Ectodermal cell (in vitro differentiated cells): Measurements from ENCODE around the gene GPR3.
A peak's percentile ranks its signal among the peaks of the same experiment; 100 is the strongest.
"Not testable (repeated sequence)": the region's sequence is repeated elsewhere in the genome, so short reads cannot be mapped to it uniquely, and the experiment has no call there.

Source experiments
- H3K27ac ChIP-seq: 2 replicates; pipeline ENCODE4 v1.7.0; 2013; ENCODE audit warnings: mild to moderate bottlenecking, low read depth, low read length; ENCODE audit not compliant: insufficient read depth, poor library complexity, severe bottlenecking
- H3K27me3 ChIP-seq: 2 replicates; pipeline ENCODE4 v1.7.0; 2013; ENCODE audit warnings: mild to moderate bottlenecking, low read length; ENCODE audit not compliant: insufficient read depth, control insufficient read depth, poor library complexity, severe bottlenecking
- H3K36me3 ChIP-seq: one replicate; pipeline ENCODE4 v1.7.0; 2013; ENCODE audit warnings: low read length; ENCODE audit not compliant: control insufficient read depth, insufficient read depth
- H3K4me1 ChIP-seq: one replicate; pipeline ENCODE4 v1.7.0; 2013; ENCODE audit warnings: low read length; ENCODE audit not compliant: control insufficient read depth, insufficient read depth
- H3K4me3 ChIP-seq: 2 replicates; pipeline ENCODE4 v1.7.0; 2013; ENCODE audit warnings: low read depth, low read length, control low read depth; ENCODE audit not compliant: insufficient read depth
- H3K9me3 ChIP-seq: 2 replicates; pipeline ENCODE4 v1.7.0; 2013; ENCODE audit warnings: mild to moderate bottlenecking, low read length, moderate library complexity; ENCODE audit not compliant: control insufficient read depth
- WGBS, 2 experiments: methylation state at CpG; one replicate each; pipeline ENCODE4 v1.1.7; 2013; ENCODE audit warnings: missing lambda C conversion rate in 2 of 2; 5-methylcytosine and 5-hydroxymethylcytosine counted together

Gene GPR3

DNA sequence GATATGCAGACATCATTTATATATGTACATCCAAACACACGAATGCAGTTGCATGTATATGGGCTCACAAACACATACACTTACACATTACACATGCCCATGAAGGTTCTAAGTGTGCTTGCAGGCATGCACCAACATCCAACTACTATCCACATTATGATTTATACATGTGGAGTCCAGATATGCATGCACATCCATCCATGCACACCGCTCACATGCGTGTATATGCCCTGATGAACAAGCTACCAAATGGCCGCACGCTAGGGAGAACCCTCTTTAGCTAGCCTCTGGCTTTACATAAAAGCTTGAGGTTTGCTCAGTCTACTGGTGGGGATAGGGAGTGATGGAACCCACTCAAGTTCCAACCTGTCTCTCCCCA, 8.5 kb downstream of the GPR3 start:
- peaks cover 60% of the 10 kb centered on the region for H3K4me1 ChIP-seq
- no peak overlapping the region for H3K4me3 ChIP-seq
- H3K27me3 ChIP-seq: no peaks in the 10 kb centered on the region
- H3K9me3 ChIP-seq: no peaks in the 10 kb centered on the region
- no peaks in the 10 kb centered on the region for H3K36me3 ChIP-seq
- H3K27ac ChIP-seq: no peak overlapping the region
- 97% methylated on average over 5 of the region's 5 CpGs for WGBS, 2 experiments

DNA sequence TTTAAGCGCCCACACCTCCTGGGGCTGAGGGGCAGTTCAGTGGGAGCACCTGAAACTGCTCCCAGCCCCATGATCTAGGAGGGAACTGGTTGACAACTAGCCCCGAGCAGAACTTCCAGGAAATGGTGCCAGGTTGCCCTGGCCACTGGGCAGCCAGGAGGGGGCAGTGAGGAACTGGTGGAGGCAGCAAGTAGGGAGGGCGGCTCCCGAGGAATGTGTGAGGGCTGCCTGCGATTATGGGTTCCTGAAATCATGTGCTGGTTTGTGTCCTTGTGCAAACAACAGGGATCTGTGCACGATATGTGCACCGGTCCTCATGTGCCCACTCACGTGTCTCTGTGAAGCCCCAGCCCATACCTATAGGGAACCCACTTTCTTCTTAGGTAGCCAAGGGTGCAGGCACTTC, 9.9 kb downstream of the GPR3 start:
- Histone ChIP-seq H3K27ac (no peak overlapping the region), H3K4me1 (peaks cover 68% of the 10 kb centered on the region)
- 81 to 83% methylated on average over 8 of the region's 8 CpGs for WGBS, 2 experiments

DNA sequence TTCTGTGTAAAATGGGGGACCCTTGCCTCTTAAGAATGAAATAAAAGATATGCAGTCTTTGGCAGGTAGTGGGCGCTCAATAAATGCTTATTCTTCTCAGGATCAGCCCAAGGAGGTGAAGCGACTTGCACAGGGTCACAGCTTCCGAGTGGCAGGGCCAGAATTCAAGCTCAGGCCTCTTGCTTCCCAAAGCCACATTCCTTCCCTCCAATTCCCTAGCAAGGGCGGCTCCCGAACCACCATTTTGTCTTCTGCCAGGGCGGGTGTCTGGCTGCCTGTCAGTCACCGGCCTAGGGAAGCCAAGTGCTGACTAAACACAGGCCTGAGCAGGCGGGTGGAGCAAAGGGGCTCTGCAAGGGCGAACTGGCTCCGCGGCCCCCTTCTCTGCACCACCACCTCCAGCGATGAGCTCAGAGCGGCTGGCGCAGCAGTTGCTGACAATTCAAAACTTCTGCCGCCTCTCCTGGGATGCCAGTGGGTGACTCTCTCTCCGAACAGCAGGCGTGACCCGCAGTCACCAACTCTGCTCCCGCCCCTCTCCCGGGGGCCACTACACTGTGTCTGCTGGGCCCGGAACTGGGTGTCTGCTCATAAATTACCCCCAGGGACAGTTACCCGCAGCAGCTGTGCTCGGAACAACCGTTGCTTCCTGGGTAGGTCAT, 10.8 kb downstream of the GPR3 start:
- H3K4me1 ChIP-seq: peaks cover 64% of the 10 kb centered on the region
- WGBS, 2 experiments: 80 to 81% methylated on average over 24 of the region's 24 CpGs

More for the DNA sequence above, 9.9 kb downstream of the GPR3 start:
- no peaks in the 10 kb centered on the region for H3K27me3 ChIP-seq
- H3K4me3 ChIP-seq: no peak overlapping the region
- no peaks in the 10 kb centered on the region for H3K36me3 ChIP-seq
- no peaks in the 10 kb centered on the region for H3K9me3 ChIP-seq

DNA sequence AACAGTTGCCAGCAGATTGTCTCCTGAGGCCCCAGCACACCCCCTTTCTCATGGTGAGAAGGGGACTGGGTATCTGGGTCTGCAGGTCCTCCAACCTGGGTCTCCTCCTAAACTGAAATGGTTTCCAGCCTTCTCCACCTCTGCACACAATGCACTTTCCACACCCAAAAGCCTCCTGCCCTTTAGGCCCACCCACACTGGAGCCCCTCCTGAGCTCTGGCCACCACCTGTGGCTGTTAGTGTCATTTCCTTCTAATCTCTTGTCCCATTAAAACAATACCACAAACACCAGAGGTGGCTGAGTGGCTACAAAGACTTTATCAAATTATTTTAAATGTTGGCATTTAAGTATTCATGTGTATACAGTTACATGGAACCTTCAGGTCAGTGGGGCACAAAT, 11.5 kb downstream of the GPR3 start:
- Histone ChIP-seq H3K36me3 (no peaks in the 10 kb centered on the region), H3K27ac (no peak overlapping the region), H3K4me1 (peaks cover 57% of the 10 kb centered on the region), H3K4me3 (no peak overlapping the region), H3K27me3 (no peaks in the 10 kb centered on the region), H3K9me3 (no peaks in the 10 kb centered on the region)

More for the DNA sequence above, 10.8 kb downstream of the GPR3 start:
- Histone ChIP-seq H3K4me3 (no peak overlapping the region), H3K36me3 (no peaks in the 10 kb centered on the region), H3K9me3 (no peaks in the 10 kb centered on the region), H3K27me3 (no peaks in the 10 kb centered on the region), H3K27ac (no peak overlapping the region)

DNA sequence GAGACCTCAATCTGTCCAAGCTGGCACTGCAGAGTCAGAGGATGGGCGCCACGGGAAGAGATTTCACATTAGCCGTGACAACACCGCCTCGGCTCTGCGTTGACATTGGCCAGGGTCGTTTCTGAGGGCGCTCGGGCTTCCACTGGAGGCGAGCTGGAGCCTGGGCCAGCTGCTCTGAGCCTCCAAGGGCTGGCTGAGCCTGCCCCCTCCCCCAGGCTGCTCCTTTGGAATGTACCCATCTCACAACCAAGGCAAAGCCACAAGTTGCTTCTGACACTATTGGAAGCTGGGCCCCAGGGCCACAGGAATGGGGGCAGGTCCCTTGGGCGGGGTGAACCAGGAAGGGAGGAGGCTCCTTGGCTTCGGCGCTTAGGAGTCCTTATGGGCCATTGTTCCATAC, 12.7 kb downstream of the GPR3 start:
- Histone ChIP-seq H3K36me3 (no peaks in the 10 kb centered on the region), H3K9me3 (no peaks in the 10 kb centered on the region), H3K27ac (no peak overlapping the region), H3K27me3 (no peaks in the 10 kb centered on the region), H3K4me3 (no peak overlapping the region), H3K4me1 (peaks cover 51% of the 10 kb centered on the region)
- WGBS, 2 experiments: 52 to 57% methylated on average over 13 of the region's 13 CpGs

DNA sequence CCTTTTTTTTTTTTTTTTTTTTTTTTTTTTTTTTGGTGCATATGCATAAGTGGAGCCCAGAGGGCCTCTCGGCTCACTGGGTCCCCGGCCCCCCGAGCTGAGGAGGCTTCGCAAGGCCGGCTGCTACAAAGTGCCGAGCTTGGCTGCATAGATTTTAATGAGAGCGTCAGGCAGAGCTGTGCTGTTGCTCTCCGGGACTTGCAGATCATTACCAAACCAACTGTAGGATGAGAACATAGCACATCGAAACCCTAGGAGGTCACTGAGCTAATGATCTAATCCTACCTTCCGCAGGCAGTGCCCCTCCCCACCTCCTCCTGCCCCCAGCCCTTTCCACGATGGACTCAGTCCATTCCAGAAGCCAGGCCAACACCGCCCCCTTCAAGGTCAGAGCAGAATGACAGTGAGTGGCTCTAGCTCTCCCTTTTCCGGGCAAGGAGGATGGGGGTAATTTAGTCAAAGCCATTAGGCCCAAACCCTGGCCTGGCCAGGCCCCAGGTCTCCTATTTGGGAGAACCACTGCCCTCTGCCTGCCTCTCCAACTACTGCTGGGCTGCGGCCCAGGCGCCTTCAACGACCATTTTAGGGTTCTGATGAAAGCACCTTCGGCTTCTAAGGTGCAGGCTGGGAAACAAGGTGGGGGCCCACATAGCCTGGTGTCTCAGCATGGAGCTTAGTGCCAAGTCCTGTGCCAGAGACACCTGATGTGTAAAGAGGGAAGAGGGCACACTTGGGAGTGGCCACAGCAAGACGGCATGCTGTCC, 13.4 kb downstream of the GPR3 start:
- peaks cover 46% of the 10 kb centered on the region for H3K4me1 ChIP-seq
- not testable (repeated sequence) for H3K36me3 ChIP-seq, H3K27me3 ChIP-seq, H3K4me3 ChIP-seq, H3K9me3 ChIP-seq
- WGBS, 2 experiments: 51 to 58% methylated on average over 16 of the region's 18 CpGs
- peak overlapping the region; percentile 81 for H3K27ac ChIP-seq

DNA sequence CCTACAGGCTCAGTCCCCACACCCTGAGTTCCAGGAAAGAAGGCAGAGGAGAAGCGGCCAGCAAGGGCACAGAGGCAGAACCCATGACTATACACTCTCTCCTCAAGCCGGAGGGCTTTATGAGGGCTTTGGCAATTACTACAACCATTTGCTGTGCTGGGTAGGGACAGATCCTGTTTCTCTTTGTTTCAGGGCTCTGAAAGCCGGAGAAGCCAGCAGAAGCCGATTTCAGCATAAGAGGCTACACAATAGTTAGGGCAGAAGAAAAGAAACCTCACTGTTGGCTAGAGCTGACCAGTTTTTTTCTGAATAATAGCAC, 13.9 kb downstream of the GPR3 start:
- peak overlapping the region; percentile 81 for H3K27ac ChIP-seq
- no peaks in the 10 kb centered on the region for H3K36me3 ChIP-seq
- no peak overlapping the region for H3K4me3 ChIP-seq
- peaks cover 46% of the 10 kb centered on the region for H3K4me1 ChIP-seq
- WGBS, 2 experiments: 28 to 29% methylated on average over 4 of the region's 4 CpGs
- H3K27me3 ChIP-seq: no peaks in the 10 kb centered on the region
- H3K9me3 ChIP-seq: no peaks in the 10 kb centered on the region

DNA sequence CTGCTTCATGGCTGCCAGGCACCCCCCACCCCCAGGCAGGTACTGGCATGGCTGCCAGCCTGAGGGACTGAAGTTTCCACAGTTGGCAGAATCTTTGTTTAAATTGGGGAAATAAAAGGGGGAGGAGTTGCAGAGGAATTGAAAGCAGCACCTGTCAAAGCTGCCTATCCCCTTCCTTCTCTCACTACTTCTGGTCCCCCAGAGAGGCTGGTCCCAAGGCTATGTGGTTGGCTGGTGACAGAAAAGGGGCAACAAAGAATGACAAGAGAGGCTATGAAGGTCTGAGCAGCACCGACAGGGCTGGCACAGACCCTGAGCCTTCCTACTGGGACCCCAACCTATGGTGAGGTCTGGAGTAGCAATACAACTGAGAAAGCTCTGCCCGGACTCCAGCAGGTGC, 14.4 kb downstream of the GPR3 start:
- H3K9me3 ChIP-seq, H3K27me3 ChIP-seq, H3K36me3 ChIP-seq, H3K4me3 ChIP-seq: not testable (repeated sequence)
- Histone ChIP-seq H3K27ac (peak overlapping the region; percentile 81), H3K4me1 (peaks cover 46% of the 10 kb centered on the region)
- WGBS, 2 experiments: 95 to 96% methylated on average over 2 of the region's 2 CpGs

DNA sequence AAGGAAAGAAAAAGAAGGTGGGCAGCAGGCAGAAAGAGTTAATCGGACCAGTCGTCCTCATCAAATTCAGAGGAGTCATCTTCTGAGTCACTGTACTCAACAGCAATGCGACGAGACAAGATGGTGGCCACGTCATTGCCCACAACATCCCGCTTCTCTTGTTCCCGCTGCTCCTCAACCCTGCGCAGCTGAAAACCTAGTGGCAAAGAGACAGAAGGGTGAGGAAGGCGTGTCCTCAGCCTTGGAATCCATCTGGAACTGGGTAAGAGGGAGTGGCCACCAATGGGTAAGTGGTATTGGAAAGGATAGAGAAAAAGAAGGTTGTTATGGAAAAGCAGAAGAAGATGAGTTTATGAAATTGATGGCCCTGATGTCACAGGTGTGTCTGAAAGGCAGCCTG, 15.7 kb downstream of the GPR3 start:
- H3K4me1 ChIP-seq: peaks cover 36% of the 10 kb centered on the region
- 93 to 97% methylated on average over 9 of the region's 9 CpGs for WGBS, 2 experiments
- H3K27me3 ChIP-seq: no peaks in the 10 kb centered on the region
- H3K4me3 ChIP-seq: no peak overlapping the region
- H3K27ac ChIP-seq: no peak overlapping the region
- H3K36me3 ChIP-seq: no peaks in the 10 kb centered on the region
- H3K9me3 ChIP-seq: no peaks in the 10 kb centered on the region

DNA sequence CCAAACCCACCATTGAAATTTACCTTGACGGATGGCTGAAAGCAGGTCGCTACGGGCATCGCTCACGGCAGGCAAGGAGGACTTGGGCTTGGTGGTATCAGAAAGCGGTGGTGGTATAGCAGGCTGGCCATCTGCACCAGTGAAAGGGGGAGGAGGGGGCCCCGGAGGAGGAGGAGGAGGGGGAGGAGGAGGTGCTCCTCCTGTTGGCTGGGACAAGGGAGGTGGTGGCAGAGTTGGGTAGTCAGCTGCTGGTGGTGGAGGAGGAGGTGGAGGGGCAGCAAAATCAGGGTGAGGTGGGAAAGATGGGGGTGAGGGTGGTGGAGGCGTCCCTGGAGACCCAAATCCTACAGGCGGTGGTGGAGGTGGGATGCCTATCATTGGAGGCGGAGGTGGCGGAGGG, 17.2 kb downstream of the GPR3 start:
- H3K4me1 ChIP-seq: peaks cover 22% of the 10 kb centered on the region
- no peak overlapping the region for H3K27ac ChIP-seq
- H3K27me3 ChIP-seq: no peaks in the 10 kb centered on the region
- WGBS, 2 experiments: 96 to 97% methylated on average over 11 of the region's 11 CpGs
- no peaks in the 10 kb centered on the region for H3K36me3 ChIP-seq
- H3K4me3 ChIP-seq: no peak overlapping the region
- H3K9me3 ChIP-seq: no peaks in the 10 kb centered on the region
